ENCODE measurements around the gene DDAH1.

- TF ChIP-seq CTCF (IDR thresholded peaks at IDR 0.05), result no peak
- no peak for TF ChIP-seq POLR2A (IDR thresholded peaks at IDR 0.05)
Observed at GRCh38 chr1:85357817-85358216, 107.1 kb downstream of the DDAH1 start.
